GM23248 (cell line): ENCODE data around the gene HIVEP3. TPM values are rescaled to one million over a fixed set of nuclear protein-coding genes. Genes with fewer than 3 reads are reported as not detected.

ENCODE experiments used
- DNase-seq: peaks from one replicate; pipeline ENCODE4 v3.0.0-alpha.2; 2015
- H2AFZ ChIP-seq: fragments of 200-600 bp; sonication (generic); 2 replicates; pipeline ENCODE4 v1.6.1; 2016; ENCODE audit warnings: antibody characterized with exemption
- H3F3A ChIP-seq: fragments of 200-600 bp; sonication (generic); 2 replicates; pipeline ENCODE4 v1.6.1; 2016; ENCODE audit warnings: mild to moderate bottlenecking, antibody characterized with exemption, mixed run types; ENCODE audit not compliant: insufficient read depth
- H3K27ac ChIP-seq: fragments of 200-600 bp; sonication (generic); 2 replicates; pipeline ENCODE4 v1.5.1; 2016; ENCODE audit warnings: mild to moderate bottlenecking
- H3K27me3 ChIP-seq: fragments of 200-600 bp; sonication (generic); replicated peaks from 2 replicates; pipeline ENCODE4 v1.6.1; 2016; ENCODE audit warnings: mild to moderate bottlenecking; ENCODE audit not compliant: insufficient read depth
- H3K36me3 ChIP-seq: fragments of 200-600 bp; sonication (generic); 2 replicates; pipeline ENCODE4 v1.6.1; 2016; ENCODE audit warnings: low read depth, mild to moderate bottlenecking
- H3K4me1 ChIP-seq: fragments of 200-600 bp; sonication (generic); 2 replicates; pipeline ENCODE4 v1.6.1; 2016; ENCODE audit warnings: mild to moderate bottlenecking; ENCODE audit not compliant: insufficient read depth
- H3K4me2 ChIP-seq: fragments of 200-600 bp; sonication (generic); one replicate; pipeline ENCODE4 v1.6.1; 2016; ENCODE audit warnings: mild to moderate bottlenecking; ENCODE audit not compliant: unreplicated experiment
- H3K4me3 ChIP-seq: fragments of 200-600 bp; sonication (generic); 2 replicates; pipeline ENCODE4 v1.5.1; 2016; ENCODE audit warnings: mild to moderate bottlenecking
- H3K79me2 ChIP-seq: fragments of 200-600 bp; sonication (generic); 2 replicates; pipeline ENCODE4 v1.6.1; 2016; ENCODE audit warnings: mild to moderate bottlenecking; ENCODE audit not compliant: insufficient read depth
- H3K9ac ChIP-seq: fragments of 200-600 bp; sonication (generic); 2 replicates; pipeline ENCODE4 v1.6.1; 2016; ENCODE audit warnings: mild to moderate bottlenecking
- H3K9me2 ChIP-seq: fragments of 200-600 bp; sonication (generic); 2 replicates; pipeline ENCODE4 v1.6.1; 2016; ENCODE audit warnings: mixed run types, mild to moderate bottlenecking, moderate library complexity; ENCODE audit not compliant: insufficient read depth
- H3K9me3 ChIP-seq: fragments of 200-600 bp; sonication (generic); one replicate; pipeline ENCODE4 v1.6.1; 2017; ENCODE audit warnings: low read depth
- H4K20me1 ChIP-seq: fragments of 200-600 bp; sonication (generic); 2 replicates; pipeline ENCODE4 v1.6.0; 2016; ENCODE audit not compliant: insufficient read depth
- EZH2 ChIP-seq: fragments of 200-600 bp; sonication (generic); IDR thresholded peaks from 2 replicates; pipeline ENCODE4 v1.6.1; 2018; ENCODE audit warnings: antibody characterized with exemption, mild to moderate bottlenecking; ENCODE audit not compliant: insufficient read depth, poor library complexity, severe bottlenecking
- EZH2phosphoT487 ChIP-seq: fragments of 200-600 bp; sonication (generic); IDR thresholded peaks from 2 replicates; pipeline ENCODE4 v1.6.1; 2018; ENCODE audit warnings: antibody characterized with exemption, moderate library complexity, mild to moderate bottlenecking, low read depth; ENCODE audit not compliant: insufficient read depth
- WGBS, 2 experiments: methylation state at CpG; one replicate each; pipeline ENCODE4 v1.1.6; 2015 to 2017; ENCODE audit warnings: low lambda C conversion rate in 2 of 2, low coverage in 1 of 2; ENCODE audit errors: missing lambda C conversion rate in 2 of 2; 5-methylcytosine and 5-hydroxymethylcytosine counted together
- in situ Hi-C: fragments of 300-500 bp; cut with MboI; formaldehyde crosslinking; loops from 2 replicates; pipeline ENCODE4 v1.15.0; 2020
- polyA plus RNA-seq: library from polyadenylated mRNA; unstranded; fragments of >200 nt; fragmentation: Nextera tagmentation; extraction: Ambion mirVana; gene quantifications from 2 replicates; pipeline ENCODE4 v1.2.1, GENCODE V29; 2016
- total RNA-seq: library from RNA; depleted of rRNA; stranded (reverse); fragments of >200 nt; shearing (Covaris generic); gene quantifications from 2 replicates; pipeline ENCODE4 v1.2.3, GENCODE V29; 2014

HIVEP3 gene
- total and polyA plus RNA-seq, 2 experiments from 2014 or later = 1.7 to 7.2 TPM

- no peak for TF ChIP-seq EZH2phosphoT487
- TF ChIP-seq EZH2 = no peak
- no peaks in the 10 kb centered on the region for H3K36me3 ChIP-seq
- H3K27me3 ChIP-seq = no peaks in the 10 kb centered on the region
- peaks cover 39% of the 10 kb centered on the region for H3K79me2 ChIP-seq
- no peaks in the 10 kb centered on the region for H4K20me1 ChIP-seq
- H3K27ac ChIP-seq = peak overlapping the region; percentile 41
- in situ Hi-C loops = no loop called here
- peak overlapping the region; percentile 15; the same call in 1 of the 2 replicates for H3K9ac ChIP-seq
- peaks cover 19% of the 10 kb centered on the region for H3K4me1 ChIP-seq
- H3K4me3 ChIP-seq = peak overlapping the region; percentile 39
- peaks cover 13% of the 10 kb centered on the region for H3F3A ChIP-seq
- peak overlapping the region; percentile 62 for H2AFZ ChIP-seq
- 23 to 25% methylated on average over 10 to 11 of the region's 11 CpGs for WGBS, 2 experiments
- peak overlapping the region; percentile 81 for H3K4me2 ChIP-seq
- no peaks in the 10 kb centered on the region for H3K9me2 ChIP-seq
- peak; percentile 75 for DNase-seq
- no peaks in the 10 kb centered on the region for H3K9me3 ChIP-seq
Observed at GRCh38 chr1:41650028-41650880, 268.5 kb downstream of the HIVEP3 start.

- WGBS, 2 experiments = 44 to 45% methylated on average over 9 of the region's 9 CpGs
- Histone ChIP-seq H4K20me1 (no peaks in the 10 kb centered on the region), H3K4me2 (peak overlapping the region; percentile 81)
Observed at GRCh38 chr1:41649396-41650027, 269.2 kb downstream of the HIVEP3 start.

GRCh38 chr1:41648844-41649243 lies 269.9 kb downstream of the HIVEP3 start:
- Histone ChIP-seq H2AFZ (no peak overlapping the region), H3F3A (peaks cover 13% of the 10 kb centered on the region), H3K79me2 (peaks cover 37% of the 10 kb centered on the region), H3K9ac (no peak overlapping the region), H3K4me3 (no peak overlapping the region), H4K20me1 (no peaks in the 10 kb centered on the region), H3K9me3 (no peaks in the 10 kb centered on the region), H3K27ac (no peak overlapping the region), H3K36me3 (no peaks in the 10 kb centered on the region), H3K4me1 (peaks cover 19% of the 10 kb centered on the region), H3K9me2 (no peaks in the 10 kb centered on the region), H3K27me3 (no peaks in the 10 kb centered on the region), H3K4me2 (no peak overlapping the region)
- TF ChIP-seq EZH2 (no peak), EZH2phosphoT487 (no peak)
- DNase-seq = no peak
- in situ Hi-C loops = no loop called here
- WGBS, 2 experiments = 92% methylated on average over 6 of the region's 6 CpGs

More at GRCh38 chr1:41649396-41650027, 269.2 kb downstream of the HIVEP3 start:
- H3K79me2 ChIP-seq = peaks cover 31% of the 10 kb centered on the region
- H2AFZ ChIP-seq = peak overlapping the region; percentile 62
- H3F3A ChIP-seq = peaks cover 13% of the 10 kb centered on the region
- H3K27me3 ChIP-seq = no peaks in the 10 kb centered on the region
- peak overlapping the region; percentile 15; the same call in 1 of the 2 replicates for H3K9ac ChIP-seq
- H3K9me2 ChIP-seq = no peaks in the 10 kb centered on the region
- DNase-seq = no peak
- in situ Hi-C loops = no loop called here
- H3K9me3 ChIP-seq = no peaks in the 10 kb centered on the region
- H3K27ac ChIP-seq = peak overlapping the region; percentile 41
- no peaks in the 10 kb centered on the region for H3K36me3 ChIP-seq
- TF ChIP-seq EZH2phosphoT487 (no peak), EZH2 (no peak)
- H3K4me3 ChIP-seq = peak overlapping the region; percentile 39
- peaks cover 19% of the 10 kb centered on the region for H3K4me1 ChIP-seq

GRCh38 chr1:41648230-41648629 lies 270.5 kb downstream of the HIVEP3 start:
- Histone ChIP-seq H3K4me3 (no peak overlapping the region), H3K27me3 (no peaks in the 10 kb centered on the region), H3K36me3 (no peaks in the 10 kb centered on the region), H2AFZ (no peak overlapping the region), H3K4me1 (peaks cover 19% of the 10 kb centered on the region), H3K9ac (no peak overlapping the region), H3K27ac (no peak overlapping the region), H3K79me2 (peaks cover 32% of the 10 kb centered on the region), H4K20me1 (no peaks in the 10 kb centered on the region), H3K4me2 (no peak overlapping the region), H3K9me2 (no peaks in the 10 kb centered on the region), H3K9me3 (no peaks in the 10 kb centered on the region), H3F3A (peaks cover 13% of the 10 kb centered on the region)
- no peak for TF ChIP-seq EZH2phosphoT487
- no peak for TF ChIP-seq EZH2
- no peak for DNase-seq
- in situ Hi-C loops = no loop called here
- 86 to 91% methylated on average over 5 of the region's 5 CpGs for WGBS, 2 experiments
